GM21576 (cell line): ENCODE data around the gene MKX.
"Not testable (repeated sequence)": the region's sequence is repeated elsewhere in the genome, so short reads cannot be mapped to it uniquely, and the experiment has no call there.

ENCODE experiments used
- ATAC-seq: cut with Tn5 transposase; IDR thresholded peaks from one replicate; pipeline ENCODE4 v1.9.1; 2021; ENCODE audit warnings: mild to moderate bottlenecking, moderate library complexity; ENCODE audit not compliant: unreplicated experiment

The MKX gene

DNA sequence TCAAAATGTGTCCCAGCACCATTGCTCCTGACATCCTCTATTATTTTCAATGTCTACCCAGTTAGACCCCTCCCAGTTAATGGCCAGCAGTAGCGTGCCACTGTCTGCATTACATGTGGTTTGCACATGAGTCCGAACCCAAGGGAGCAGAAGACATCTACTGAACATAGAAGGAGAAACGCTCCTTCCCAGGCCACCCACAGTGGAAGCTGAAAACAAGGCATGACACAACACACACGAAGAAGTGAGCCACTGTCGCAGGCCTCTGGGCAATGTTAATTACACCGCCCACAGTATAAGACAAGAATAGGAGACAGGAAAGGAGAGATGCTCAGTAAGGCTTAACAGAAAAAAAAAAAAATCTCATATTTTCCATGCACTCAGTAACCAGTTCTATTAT, 50.5 kb downstream of the MKX start:
- ATAC-seq, result no peak

DNA sequence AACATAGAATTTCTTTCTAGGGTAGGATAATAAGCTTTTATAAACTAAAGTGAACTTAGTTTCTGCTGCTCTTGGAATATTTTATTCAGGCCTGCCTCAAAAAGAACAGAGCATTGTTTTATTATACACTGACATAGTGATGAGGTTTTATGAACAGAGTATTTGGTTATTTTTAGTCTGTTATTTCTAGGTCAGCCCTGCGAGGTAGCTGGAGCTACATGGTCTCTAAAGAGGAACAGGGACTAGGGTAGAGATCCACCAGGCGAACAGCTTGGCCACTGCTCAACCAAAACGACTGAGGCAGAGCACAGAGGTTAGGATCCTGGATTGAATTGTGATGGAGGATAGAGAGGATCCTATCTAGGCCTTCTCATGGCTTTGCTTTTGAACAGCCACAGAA, 53.0 kb downstream of the MKX start:
- no peak for ATAC-seq

DNA sequence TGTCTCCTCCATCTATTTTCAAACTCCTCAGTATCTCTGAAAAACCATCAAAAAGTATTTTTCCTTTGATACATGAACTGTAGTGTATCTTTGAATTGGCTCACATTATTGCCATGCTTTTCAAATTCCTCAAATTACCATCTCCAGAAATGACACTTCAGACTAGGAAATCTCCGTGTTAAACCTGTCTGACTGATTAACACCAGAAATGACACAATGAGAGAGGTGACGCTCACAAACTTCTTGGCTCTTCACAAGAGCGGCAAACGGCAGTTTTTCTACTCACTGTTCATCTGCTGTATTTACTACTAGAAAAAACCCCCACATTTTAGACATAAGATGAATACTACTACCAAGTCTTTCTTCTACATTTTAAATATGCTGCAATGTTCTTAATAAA, 56.6 kb downstream of the MKX start:
- ATAC-seq, result no peak

DNA sequence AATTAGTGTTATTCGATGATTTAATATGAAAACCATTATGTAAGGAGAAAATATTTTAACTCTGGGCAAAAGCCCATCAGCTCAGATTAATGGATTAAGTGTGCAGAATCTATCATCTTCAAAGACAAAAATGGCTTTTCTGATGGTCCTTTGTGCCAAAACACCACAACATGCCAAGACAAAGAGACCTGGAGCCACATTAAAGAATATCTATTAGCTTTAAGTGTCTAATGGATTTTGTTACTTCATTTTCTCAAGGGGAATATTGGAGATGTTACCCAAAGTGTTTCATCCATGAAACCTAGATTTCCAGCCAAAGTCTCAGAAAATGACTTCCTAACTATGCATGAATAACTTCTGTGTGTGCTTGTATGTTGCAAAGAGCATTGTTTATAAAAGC, 57.3 kb downstream of the MKX start:
- ATAC-seq, result no peak

DNA sequence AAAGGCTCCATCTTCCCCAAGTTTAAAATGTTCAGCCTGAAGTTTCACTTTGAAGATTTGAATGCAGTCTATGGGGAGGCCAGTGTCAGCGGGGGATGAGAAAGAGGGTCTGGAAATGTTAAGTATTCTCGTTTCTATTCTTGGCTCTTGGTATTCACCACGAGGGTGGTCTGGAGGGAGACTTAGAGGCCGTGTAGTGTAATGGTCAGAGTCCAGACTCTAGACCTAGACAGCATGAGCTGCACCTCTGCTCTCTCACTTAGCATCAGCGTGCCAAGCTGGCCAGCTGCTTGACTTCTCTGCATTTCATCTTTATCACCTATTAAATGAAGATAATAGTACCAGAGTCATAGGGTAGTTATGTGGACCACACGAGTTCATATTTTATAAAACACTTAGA, 57.9 kb downstream of the MKX start:
- ATAC-seq, result no peak

DNA sequence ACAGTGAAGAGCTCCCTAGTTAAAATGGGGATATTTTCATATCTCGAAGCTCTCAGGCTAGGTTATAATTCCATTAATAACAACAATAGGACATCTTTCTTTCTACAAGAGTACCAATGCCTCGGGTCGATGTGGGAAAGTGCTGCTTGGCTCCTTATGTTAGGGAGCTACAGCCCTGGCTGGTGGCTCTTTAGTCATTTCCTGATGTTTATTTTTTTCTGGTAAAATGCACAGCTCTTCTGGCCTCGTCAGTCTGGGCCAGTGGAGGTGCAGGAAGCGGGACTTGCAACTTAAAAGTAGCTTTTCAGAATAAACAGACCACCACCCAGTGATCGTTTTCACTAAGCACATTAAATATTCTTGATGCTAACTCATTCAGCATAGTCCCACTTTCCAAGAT, 58.3 kb downstream of the MKX start:
- ATAC-seq, result no peak

DNA sequence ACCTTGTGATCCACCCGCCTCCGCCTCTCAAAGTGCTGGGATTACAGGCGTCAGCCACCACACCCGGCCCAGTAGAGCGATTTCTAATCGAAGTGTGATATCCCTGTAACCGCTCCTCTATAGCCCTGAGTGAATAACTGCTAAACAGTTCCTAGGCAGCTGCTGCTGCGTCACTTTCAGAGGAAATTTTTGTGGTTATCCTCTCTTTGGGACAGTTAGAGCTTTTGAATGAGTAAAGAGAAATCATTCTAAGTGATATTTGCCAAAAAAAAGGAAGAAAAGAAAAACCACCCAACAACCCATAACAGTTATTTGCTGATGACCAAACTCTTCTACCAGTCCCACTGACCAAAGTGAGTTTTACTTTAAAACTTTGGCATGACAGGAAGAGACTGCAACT, 59.9 kb downstream of the MKX start:
- ATAC-seq, result no peak

DNA sequence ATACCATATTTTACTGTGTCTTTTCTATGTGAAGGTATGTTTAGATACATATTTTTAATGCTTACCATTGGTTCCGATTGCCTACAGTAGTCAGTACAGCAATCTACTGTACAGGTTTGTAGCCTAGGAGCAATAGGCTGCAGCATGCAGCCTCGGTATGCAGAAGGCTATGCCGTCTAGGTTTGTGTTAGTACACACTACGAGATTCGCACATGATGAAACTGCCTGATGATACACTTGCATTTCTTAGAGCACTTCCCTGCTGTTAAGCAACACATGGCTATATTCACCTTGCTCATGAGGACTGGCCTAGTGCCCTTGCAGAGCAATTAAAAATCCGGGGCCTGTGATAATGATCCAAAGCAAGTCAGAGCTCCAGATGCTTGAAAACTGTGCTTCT, 62.4 kb downstream of the MKX start:
- ATAC-seq, result no peak

DNA sequence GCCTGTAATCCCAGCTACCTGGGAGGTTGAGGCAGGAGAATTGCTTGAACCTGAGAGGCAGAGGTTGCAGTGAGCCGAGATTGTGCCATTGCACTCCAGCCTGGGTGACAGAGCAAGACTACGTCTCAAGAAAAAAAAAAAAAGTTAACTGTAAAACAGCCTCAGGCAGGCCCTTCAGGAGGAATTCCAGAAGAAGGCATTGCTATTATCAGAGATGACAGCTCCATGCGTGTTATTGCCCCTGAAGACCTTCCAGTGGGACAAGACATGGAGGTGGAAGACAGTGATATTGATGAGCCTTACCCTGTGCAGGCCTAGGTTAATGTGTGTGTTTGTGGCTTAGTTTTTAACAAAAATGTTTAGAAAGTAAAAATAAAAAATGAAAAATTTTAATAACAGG, 63.8 kb downstream of the MKX start:
- ATAC-seq, result not testable (repeated sequence)

DNA sequence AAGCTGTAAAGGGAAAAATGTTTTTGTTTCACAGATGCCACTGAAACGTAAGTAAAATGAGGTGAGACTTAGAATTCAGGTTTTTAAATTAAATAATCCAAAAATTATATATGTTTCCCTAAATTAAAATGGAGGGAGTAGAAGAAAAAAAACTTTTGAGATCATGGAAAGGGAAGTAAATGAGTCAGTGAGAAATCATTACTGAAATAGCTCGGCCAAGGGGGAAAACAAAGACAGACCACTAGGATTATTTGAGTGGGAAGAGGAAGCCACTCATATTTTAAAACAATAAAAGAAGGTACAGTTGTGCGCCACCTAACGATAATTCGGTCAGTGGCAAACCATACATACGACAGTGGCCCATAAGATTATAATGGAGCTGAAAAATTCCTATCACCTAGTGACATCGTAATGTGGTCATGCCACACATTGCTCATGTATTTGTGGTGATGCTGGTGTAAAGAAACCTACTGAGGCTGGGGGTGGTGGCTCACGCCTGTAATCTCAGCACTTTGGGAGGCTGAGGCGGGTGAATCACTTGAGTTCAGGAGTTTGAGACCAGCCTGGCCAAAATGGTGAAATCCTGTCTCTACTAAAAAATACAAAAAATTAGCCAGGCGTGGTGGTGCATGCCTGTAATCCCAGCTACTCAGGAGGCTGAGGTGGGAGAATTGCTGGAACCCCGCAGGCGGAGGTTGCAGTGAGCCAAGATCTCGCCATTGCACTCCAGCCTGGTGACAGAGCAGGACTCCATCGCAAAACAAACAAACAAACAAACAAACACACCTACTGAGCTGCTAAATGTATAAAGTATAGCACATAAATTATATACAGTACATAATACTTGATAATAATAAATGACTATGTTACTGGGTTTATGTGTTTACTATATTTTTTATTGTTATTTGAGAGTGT, 64.7 kb downstream of the MKX start:
- no peak for ATAC-seq

DNA sequence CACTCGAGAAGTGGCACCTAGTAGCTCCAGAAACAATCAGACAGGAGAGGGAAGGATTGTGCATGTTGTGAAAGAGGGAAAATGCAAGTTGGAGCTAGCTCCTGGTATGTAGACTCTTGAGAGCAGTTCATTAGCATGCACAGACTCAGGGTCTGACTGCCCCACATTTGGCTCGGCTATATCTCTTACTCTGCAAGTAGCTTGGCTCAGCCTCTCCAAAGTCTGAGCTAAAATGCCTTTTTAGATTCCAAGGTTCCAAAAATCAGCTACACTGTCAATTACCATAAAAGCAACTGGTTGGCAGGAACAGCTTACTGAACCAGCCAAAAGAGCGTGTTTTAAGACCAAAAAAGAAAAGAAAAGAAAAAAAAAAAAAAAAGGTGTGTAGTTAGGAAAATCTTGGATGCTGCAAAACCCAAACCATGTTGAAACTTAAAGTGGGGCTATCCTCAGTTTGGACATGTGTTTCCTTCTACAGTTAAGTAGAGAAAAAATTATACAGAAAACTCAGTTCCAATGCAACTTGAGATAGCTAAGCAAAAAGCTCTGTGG, 65.5 kb downstream of the MKX start:
- ATAC-seq, result no peak

DNA sequence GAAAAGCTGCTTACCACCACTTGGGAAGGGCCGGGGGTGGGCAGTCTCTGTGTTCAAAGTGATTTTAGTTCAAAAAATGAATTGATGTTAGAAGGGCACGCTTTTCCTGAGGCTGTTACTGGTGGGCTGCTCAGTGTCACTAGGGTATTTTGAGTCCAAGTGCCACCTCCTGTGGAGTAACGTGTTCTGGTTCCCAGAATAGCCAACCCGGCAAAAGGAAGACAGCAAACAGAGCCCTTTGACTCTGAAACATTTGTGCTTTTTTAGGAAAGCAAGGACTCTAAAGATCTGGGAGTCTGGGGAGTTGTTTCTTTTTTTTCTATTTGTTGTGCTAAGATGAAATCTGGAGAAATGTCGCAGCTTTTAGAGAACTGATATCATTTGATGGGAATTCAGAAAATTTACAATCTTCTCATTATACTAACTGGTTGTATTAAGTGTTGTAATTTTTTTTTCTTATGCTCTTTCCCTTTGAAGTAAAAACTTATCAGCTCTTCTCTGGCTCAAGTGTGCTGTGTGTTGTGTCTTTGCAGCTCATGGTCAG, 66.2 kb downstream of the MKX start:
- no peak for ATAC-seq

DNA sequence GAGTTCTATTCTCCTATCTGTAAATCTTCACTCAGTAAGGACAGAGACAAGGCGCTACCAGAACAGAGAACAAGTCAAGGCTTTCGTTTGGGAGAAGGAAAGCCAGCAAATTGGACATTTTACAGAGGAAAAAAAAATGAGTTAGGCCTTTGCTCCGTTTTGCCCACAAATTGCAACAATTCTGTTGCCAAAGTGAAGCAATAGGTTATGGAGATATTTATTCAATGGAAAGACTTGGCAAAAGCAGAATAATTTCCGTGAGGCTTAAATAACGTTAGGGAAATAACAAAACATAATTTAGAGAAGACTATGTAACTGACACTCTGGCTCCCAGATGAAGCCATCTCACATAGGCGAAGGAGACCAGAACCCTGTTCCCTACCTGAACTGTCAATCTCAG, 67.5 kb downstream of the MKX start:
- no peak for ATAC-seq

DNA sequence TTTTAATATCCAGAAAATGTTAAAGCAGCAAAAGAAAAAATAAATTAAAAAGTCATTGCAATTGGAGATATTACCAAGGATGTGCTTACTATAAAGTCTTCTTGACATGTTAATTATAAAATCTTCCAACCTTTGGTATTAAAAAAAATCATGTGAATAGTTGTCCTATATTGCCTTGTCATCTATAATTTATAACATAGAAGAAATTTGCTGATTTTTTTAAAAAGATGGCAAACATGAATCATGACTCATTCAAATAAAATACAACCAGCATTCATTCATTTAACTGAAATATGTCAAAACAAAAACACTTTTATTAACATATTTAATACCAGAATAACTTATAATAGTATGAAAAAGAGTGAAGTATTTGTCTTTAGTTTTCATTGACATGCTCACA, 72.6 kb downstream of the MKX start:
- ATAC-seq, result no peak

DNA sequence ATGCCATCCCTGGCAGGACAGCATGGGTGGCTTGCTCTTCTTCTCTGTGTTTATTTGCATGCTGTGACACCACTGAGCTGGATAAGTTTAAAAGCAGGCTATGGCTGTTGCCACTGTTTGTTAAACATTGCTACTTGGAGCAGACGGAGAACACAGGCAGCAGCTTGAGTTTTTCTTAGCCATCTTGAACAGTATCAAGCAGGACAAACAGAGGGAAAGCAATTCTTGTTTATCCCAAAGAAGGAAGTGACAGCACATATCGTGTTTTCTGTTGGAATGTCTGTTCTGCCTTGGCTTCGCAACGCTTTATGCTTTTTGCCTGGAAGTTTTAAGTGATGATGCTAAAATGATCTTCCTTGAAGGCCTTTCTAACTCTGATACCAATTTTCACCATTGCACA, 73.8 kb downstream of the MKX start:
- ATAC-seq, result no peak

DNA sequence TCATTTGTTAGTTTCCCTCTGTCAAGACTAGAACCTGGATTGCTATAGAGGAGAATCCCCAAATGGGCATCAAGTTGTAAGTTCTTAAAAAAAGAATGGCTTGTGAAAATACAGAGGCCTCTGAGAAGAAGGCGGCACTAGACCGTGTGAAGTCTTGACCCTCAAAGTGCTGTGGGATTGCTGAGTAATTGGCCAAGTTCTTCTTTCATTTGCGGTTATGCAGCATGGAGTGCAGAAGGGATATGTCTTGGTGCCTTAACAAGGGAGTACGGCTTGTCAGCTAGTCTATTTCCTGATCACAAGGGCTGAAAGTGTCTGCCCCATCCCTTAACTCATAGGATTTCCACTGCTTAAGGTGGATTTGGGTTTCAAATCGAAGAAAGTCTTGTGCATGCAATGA, 81.2 kb downstream of the MKX start:
- no peak for ATAC-seq

DNA sequence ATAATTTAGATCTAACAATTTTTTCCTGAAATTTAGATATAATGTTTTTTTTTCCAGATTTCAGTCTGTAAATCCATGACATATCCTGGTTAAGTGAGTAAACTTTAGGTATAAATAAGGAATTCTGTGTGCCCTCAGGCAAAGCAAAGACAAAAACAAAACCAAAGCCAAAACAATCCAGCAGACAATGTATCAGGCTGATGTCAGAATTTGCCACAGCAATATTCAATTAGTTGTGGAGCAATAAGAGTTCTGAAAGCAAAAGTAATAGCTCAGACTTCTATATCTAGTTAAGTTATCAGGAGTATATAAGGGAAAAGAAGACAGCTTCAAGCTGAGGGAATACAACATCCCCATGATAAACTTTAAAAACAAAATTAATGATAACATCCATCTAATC, 82.0 kb downstream of the MKX start:
- no peak for ATAC-seq

DNA sequence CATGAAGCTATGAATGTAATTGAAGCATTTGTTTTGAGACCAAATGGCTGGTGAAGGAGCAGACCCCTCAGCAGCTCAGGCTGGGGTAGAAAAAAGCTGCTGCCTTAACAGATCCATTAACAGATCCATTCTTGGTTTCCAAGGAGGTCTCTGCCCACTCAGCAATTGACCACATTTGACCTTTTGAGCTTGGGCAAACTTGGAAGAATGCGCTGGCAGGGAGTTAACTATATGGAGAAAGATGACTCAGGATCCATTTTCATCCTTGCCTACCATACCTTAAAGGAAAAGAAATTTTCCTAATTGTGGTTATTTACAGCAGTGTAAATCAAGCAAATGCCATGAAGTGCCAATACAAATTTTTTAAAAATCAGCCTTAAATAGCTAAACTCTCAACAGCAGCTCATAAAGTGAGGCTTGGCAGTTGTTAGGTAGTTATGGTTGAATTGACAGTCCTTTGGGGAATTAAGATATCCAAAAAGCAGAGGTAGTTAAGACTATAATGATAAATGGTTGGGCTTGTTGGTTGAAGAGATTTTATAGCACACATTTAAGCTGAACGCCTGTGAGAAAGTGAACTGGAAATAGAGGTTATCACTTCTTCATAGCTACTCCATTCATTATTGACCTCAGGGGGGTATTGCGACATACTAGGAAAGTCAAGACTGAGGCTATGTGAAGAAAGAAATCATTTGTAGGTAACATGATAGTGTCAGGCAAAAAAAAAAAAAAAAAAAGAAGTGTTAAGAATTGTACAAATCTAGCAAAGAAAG, 83.9 kb downstream of the MKX start:
- no peak for ATAC-seq

DNA sequence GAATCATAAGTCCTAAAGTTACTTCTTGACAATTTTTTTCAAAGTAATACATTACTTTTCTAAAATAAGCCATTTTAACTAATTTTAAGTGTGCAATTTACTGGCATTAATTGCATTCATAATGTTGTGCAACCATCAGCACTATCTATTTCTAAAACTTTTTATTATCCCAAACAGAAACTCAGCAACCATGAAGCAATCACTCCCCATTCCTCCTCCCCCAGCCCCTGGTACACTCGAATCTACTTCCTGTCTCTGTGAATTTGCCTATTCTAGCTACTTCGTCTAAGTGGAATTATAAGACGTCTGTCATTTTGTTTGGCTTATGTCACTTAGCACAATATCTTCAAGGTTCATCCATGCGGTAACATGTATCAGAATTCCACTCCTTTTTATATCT, 84.9 kb downstream of the MKX start:
- ATAC-seq, result no peak

DNA sequence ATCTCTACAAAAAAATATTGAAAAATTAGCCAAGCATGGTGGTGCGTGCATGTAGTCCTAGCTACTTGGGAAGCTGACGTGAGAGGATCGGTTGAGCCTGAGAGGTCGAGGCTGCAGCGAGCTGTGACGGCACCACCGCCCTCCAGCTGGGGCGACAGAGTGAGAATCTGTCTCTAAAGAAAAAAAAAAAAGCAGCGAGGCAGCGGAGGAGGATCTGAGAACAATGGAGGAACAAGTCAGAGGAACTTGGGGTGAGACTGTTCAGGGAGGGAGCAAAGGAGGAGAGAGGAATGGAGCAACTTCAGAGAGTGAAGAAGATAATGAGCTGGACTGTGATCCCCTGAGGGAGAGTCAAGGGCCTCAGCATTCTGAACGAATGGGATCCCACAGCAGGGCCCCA, 85.4 kb downstream of the MKX start:
- ATAC-seq, result no peak

DNA sequence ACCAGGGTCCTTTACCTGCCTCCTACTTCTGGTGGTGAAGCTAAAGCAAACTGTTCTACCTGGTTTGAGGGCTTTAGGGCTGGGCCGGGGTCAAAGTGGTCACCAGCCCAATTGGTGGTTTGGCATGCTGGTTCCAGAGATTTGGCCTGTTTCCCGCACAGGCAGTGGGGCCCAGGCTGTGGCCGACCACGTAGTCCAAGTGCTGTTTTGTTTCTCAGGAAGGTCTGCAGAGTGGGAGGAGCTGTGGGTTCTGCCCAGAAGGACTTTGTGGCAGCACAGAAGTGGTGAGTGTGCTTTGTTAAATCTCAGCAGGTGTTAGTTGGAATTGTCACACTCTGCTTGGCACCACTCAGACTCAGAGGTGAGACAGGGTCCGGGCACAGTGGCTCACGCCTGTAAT, 85.8 kb downstream of the MKX start:
- ATAC-seq, result no peak

DNA sequence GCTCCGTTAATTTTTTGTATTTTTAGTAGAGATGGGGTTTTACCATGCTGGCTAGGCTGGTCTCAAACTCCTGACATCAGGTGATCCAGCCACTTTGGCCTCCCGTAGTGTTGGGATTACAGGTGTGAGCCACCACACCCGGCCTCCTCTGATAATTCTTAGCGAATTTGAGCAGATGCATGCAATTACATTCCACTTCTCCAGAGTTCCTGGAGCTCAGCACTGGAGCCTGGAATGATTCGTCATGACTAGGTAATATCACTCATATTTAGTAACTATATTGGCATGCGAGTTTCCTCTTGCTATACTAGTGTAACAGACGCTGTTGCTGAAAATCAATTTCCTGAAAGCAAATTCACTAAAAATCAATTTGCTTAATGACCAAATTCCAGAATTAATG, 86.8 kb downstream of the MKX start:
- ATAC-seq, result no peak
